ENCODE data around the gene CELA2B.

GRCh38 chr1:15456313-15456954 lies 19.5 kb upstream of the CELA2B start, which contains the start of gene CELA2A:
- no peak for TF ChIP-seq CTCF (IDR thresholded peaks at IDR 0.05)
- no peak for TF ChIP-seq POLR2AphosphoS5 (IDR thresholded peaks at IDR 0.05)

Measured in breast epithelium (tissue), 3 donors.